ENCODE data around the gene SMG9.

DNA sequence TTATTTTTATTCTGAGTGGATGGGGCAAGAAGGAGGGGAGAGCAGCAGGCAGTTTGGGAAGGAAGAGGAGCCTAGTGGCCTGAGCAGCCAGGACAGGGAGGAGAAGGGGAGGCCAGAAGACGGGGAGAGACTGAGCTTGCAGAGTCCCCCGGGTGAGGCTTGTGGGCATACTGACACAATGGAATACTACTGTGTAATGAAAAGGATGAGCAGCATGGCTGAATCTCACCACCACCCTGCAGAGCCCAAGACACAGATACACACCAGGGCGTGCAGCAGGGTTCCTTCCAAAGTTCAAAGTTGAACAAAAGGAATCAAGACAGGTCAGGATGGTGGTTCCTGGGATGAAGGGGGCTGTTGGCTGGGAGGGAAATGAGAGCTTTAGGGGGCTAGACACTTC is 8.1 kb upstream of the SMG9 start:
- TF ChIP-seq, protein P1, sequence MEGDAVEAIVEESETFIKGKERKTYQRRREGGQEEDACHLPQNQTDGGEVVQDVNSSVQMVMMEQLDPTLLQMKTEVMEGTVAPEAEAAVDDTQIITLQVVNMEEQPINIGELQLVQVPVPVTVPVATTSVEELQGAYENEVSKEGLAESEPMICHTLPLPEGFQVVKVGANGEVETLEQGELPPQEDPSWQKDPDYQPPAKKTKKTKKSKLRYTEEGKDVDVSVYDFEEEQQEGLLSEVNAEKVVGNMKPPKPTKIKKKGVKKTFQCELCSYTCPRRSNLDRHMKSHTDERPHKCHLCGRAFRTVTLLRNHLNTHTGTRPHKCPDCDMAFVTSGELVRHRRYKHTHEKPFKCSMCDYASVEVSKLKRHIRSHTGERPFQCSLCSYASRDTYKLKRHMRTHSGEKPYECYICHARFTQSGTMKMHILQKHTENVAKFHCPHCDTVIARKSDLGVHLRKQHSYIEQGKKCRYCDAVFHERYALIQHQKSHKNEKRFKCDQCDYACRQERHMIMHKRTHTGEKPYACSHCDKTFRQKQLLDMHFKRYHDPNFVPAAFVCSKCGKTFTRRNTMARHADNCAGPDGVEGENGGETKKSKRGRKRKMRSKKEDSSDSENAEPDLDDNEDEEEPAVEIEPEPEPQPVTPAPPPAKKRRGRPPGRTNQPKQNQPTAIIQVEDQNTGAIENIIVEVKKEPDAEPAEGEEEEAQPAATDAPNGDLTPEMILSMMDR (IDR thresholded peaks at IDR 0.05), result no peak
- TF ChIP-seq POLR2A (IDR thresholded peaks at IDR 0.05), result no peak

Data from breast epithelium (tissue), 3 donors.